Glutamatergic neuron (in vitro differentiated cells): ENCODE data around the gene CDH2. TPM values are rescaled to one million over a fixed set of nuclear protein-coding genes. Genes with fewer than 3 reads are reported as not detected.

Source experiments
- DNase-seq: peaks from one replicate; pipeline ENCODE4 v3.0.0; 2022
- H3K27ac Mint-ChIP-seq: one replicate; pipeline ENCODE4 v1.8.0; 2020; ENCODE audit warnings: mild to moderate bottlenecking, mixed read lengths, inconsistent platforms; ENCODE audit not compliant: unreplicated experiment
- H3K27me3 Mint-ChIP-seq: one replicate; pipeline ENCODE4 v1.8.0; 2020; ENCODE audit warnings: mild to moderate bottlenecking, moderate library complexity, mixed read lengths, inconsistent platforms; ENCODE audit not compliant: unreplicated experiment
- H3K36me3 Mint-ChIP-seq: one replicate; pipeline ENCODE4 v1.8.0; 2020; ENCODE audit warnings: mild to moderate bottlenecking, mixed read lengths, inconsistent platforms; ENCODE audit not compliant: unreplicated experiment
- H3K4me1 Mint-ChIP-seq: one replicate; pipeline ENCODE4 v1.8.0; 2020; ENCODE audit warnings: mild to moderate bottlenecking, low read depth, mixed read lengths, inconsistent platforms; ENCODE audit not compliant: unreplicated experiment
- H3K4me3 Mint-ChIP-seq: one replicate; pipeline ENCODE4 v1.8.0; 2020; ENCODE audit warnings: mild to moderate bottlenecking, mixed read lengths, inconsistent platforms; ENCODE audit not compliant: unreplicated experiment
- H3K9me3 Mint-ChIP-seq: one replicate; pipeline ENCODE4 v1.8.0; 2020; ENCODE audit warnings: mild to moderate bottlenecking, moderate library complexity, mixed read lengths, inconsistent platforms; ENCODE audit not compliant: unreplicated experiment
- total RNA-seq: library from RNA; stranded (reverse); fragmentation: NEBNext Ultra II Directional; extraction: Animal tissue kit (Norgen Biotek cat#: 25700); gene quantifications from one replicate; pipeline ENCODE4 v1.2.1, GENCODE V29; 2021; ENCODE audit not compliant: unreplicated experiment
- TF ChIP-seq, protein P1 (sequence below): fragments of 200-600 bp; sonication (generic); IDR thresholded peaks from one replicate; pipeline ENCODE4 v1.5.0; 2021; ENCODE audit not compliant: partially characterized antibody, unreplicated experiment

Gene CDH2
- total RNA-seq, 1 donor from 2014 or later = 224 TPM

DNA sequence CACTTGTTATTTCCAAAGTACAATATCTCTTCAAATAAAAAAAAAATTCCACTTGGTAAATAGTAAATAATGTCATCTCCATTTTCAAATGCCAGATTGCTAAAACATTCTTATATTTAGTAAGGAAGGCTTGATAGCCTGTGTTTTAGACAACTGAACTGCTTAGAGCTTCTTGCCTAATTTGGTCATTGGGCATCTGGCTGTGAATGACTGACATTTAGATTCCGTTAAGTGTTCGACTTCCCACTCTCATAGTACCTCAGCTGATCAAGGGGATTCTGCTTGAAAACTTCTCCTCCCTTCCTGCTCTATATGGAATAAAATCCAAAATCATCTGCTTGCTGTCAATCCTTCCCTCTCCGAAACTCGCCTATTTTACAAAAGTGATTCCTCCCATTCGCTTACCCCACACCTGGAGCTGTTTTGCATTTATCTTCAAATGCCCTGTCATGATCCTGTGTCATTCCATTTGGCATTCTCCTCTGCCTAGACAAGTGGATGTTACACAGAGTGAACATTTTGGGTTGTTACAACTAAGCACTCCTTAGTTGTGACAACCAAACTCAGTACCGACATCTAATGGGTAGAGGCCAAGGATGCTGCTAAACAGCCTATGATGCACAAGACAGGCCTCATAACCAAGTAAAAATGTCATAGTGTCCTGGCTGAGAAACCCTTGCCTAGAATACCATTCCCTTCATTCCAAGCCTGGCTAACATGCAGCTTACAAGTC, 181.0 kb downstream of the CDH2 start:
- no peak for DNase-seq
- Mint-ChIP-seq H3K4me3 (peak overlapping the region; percentile 47), H3K4me1 (peaks cover 47% of the 10 kb centered on the region), H3K27ac (peak overlapping the region; percentile 71), H3K36me3 (peaks cover 17% of the 10 kb centered on the region), H3K27me3 (peaks cover 12% of the 10 kb centered on the region), H3K9me3 (peaks cover 2% of the 10 kb centered on the region)
- TF ChIP-seq, protein P1, sequence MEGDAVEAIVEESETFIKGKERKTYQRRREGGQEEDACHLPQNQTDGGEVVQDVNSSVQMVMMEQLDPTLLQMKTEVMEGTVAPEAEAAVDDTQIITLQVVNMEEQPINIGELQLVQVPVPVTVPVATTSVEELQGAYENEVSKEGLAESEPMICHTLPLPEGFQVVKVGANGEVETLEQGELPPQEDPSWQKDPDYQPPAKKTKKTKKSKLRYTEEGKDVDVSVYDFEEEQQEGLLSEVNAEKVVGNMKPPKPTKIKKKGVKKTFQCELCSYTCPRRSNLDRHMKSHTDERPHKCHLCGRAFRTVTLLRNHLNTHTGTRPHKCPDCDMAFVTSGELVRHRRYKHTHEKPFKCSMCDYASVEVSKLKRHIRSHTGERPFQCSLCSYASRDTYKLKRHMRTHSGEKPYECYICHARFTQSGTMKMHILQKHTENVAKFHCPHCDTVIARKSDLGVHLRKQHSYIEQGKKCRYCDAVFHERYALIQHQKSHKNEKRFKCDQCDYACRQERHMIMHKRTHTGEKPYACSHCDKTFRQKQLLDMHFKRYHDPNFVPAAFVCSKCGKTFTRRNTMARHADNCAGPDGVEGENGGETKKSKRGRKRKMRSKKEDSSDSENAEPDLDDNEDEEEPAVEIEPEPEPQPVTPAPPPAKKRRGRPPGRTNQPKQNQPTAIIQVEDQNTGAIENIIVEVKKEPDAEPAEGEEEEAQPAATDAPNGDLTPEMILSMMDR = no peak

DNA sequence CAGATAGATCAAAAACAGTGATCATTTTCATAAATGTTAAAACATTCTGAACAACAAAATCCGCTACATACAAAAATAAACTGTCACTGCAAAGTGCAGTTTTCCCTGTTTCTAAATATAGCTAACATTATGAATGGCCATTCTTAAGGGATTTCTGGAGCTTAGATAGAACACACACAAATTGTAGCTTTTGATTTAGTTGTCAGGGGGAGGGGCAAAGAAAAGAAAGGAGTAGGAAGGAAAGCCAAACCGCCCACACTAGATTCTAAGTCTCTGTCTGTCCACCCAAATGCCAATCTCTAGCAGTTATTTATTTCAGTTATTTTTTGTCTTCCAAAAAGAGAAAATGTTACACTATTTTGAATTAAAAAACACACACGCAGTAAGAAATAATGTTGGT, 182.4 kb downstream of the CDH2 start:
- Mint-ChIP-seq H3K27me3 (peaks cover 12% of the 10 kb centered on the region), H3K4me3 (peak overlapping the region; percentile 59), H3K9me3 (peaks cover 2% of the 10 kb centered on the region), H3K36me3 (peaks cover 17% of the 10 kb centered on the region), H3K4me1 (peaks cover 51% of the 10 kb centered on the region), H3K27ac (peak overlapping the region; percentile 84)
- no peak for DNase-seq
- TF ChIP-seq, protein P1 = no peak

DNA sequence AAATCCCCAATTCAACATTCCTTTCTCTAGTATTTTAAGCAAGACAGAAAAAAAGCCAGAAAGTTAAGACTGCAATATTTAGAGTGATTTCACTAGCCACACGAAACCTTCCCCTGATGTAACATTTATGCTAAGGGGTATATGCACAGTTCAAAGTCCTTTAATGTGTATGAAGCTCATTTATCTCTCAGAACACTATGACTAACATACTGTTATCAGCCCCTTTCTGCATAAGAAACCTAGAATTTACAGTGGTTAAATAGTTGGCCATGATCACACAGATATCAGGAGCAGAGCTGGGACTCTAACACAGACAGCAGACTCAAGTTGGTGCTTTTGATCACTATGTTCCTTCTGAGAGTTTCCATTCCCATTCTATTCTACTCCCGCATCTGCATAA, 185.5 kb downstream of the CDH2 start:
- peaks cover 11% of the 10 kb centered on the region for H3K27me3 Mint-ChIP-seq
- peak overlapping the region; percentile 31 for H3K27ac Mint-ChIP-seq
- TF ChIP-seq, protein P1 = no peak
- H3K4me1 Mint-ChIP-seq = peaks cover 49% of the 10 kb centered on the region
- peaks cover 2% of the 10 kb centered on the region for H3K9me3 Mint-ChIP-seq
- H3K4me3 Mint-ChIP-seq = no peak overlapping the region
- H3K36me3 Mint-ChIP-seq = no peaks in the 10 kb centered on the region
- DNase-seq = no peak

DNA sequence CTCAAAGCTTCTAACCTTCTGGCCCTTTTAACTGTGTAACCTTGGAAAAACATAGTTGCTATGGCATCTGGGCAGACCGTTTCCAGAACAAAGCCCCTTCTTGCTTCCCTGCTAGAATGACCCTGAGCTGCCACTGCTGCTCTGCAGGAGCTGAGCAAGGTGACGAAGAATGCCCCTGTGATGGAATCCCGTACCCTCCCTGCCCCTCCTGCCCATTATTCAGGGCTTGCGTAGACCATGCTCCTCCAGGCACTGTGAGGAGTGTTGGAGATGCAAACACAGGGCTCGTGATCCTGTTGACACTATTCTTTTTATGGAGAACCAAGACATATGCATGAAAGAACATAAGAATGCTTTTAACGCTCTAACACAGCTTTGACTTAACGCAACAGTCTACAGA, 191.1 kb downstream of the CDH2 start:
- Mint-ChIP-seq H3K27me3 (peaks cover 1% of the 10 kb centered on the region), H3K4me3 (no peak overlapping the region), H3K4me1 (peaks cover 4% of the 10 kb centered on the region), H3K9me3 (no peaks in the 10 kb centered on the region), H3K36me3 (no peaks in the 10 kb centered on the region), H3K27ac (no peak overlapping the region)
- TF ChIP-seq, protein P1 = no peak
- DNase-seq = no peak

DNA sequence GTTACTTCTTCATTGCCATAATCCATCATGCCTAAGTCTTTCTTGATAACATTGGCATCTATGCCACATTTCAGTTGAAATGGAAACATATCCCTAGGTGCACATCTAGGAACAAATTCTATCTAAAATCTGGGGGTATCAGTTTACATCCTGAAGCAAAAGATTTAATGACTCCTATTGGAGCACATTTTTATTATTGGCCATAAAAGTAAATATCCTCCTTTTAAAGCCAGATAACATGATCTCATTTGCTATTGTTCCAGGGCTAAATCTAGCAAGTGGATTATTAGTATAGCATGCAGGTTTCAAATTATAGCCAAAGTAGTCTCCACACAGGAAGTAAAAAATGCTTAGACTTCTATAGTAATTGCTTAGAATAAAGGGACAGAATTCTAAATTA, 193.2 kb downstream of the CDH2 start:
- Mint-ChIP-seq H3K9me3 (no peaks in the 10 kb centered on the region), H3K4me3 (no peak overlapping the region), H3K27me3 (peaks cover 1% of the 10 kb centered on the region), H3K4me1 (no peaks in the 10 kb centered on the region), H3K27ac (peak overlapping the region; percentile 20), H3K36me3 (no peaks in the 10 kb centered on the region)
- no peak for DNase-seq
- TF ChIP-seq, protein P1 = no peak
